Measurements from ENCODE around the gene KIF13A.

The KIF13A gene

GRCh38 chr6:17999425-17999824 is 12.0 kb upstream of the KIF13A start:
- TF ChIP-seq CTCF (IDR thresholded peaks at IDR 0.05; ENCODE audit: borderline replicate concordance, control extremely low read depth, extremely low read depth, insufficient read depth, missing control alignments) = no peak
- DNase-seq (ENCODE audit: low spot score) = no peak
- in situ Hi-C loops (cut with MboI; ENCODE audit: low sequenced_read_pairs, unreplicated experiment) = no loop called here

GRCh38 chr6:17998442-17998841 is 11.0 kb upstream of the KIF13A start:
- DNase-seq (ENCODE audit: low spot score) = no peak
- in situ Hi-C loops (cut with MboI; ENCODE audit: low sequenced_read_pairs, unreplicated experiment) = no loop called here
- TF ChIP-seq CTCF (IDR thresholded peaks at IDR 0.05; ENCODE audit: borderline replicate concordance, control extremely low read depth, extremely low read depth, insufficient read depth, missing control alignments) = no peak

GRCh38 chr6:17998003-17998402 is 10.6 kb upstream of the KIF13A start:
- in situ Hi-C loops (cut with MboI; ENCODE audit: low sequenced_read_pairs, unreplicated experiment) = no loop called here
- DNase-seq (ENCODE audit: low spot score) = no peak
- no peak for TF ChIP-seq CTCF (IDR thresholded peaks at IDR 0.05; ENCODE audit: borderline replicate concordance, control extremely low read depth, extremely low read depth, insufficient read depth, missing control alignments)

- no peak for TF ChIP-seq CTCF (IDR thresholded peaks at IDR 0.05; ENCODE audit: borderline replicate concordance, control extremely low read depth, extremely low read depth, insufficient read depth, missing control alignments)
- in situ Hi-C loops (cut with MboI; ENCODE audit: low sequenced_read_pairs, unreplicated experiment) = no loop called here
- DNase-seq (ENCODE audit: low spot score) = no peak
Measured at GRCh38 chr6:17995414-17995813, 8.0 kb upstream of the KIF13A start.

GRCh38 chr6:17994019-17994418 is 6.6 kb upstream of the KIF13A start:
- in situ Hi-C loops (cut with MboI; ENCODE audit: low sequenced_read_pairs, unreplicated experiment) = no loop called here
- DNase-seq (ENCODE audit: low spot score) = no peak
- no peak for TF ChIP-seq CTCF (IDR thresholded peaks at IDR 0.05; ENCODE audit: borderline replicate concordance, control extremely low read depth, extremely low read depth, insufficient read depth, missing control alignments)

- no peak for DNase-seq (ENCODE audit: low spot score)
- in situ Hi-C loops (cut with MboI; ENCODE audit: low sequenced_read_pairs, unreplicated experiment) = no loop called here
- TF ChIP-seq CTCF (IDR thresholded peaks at IDR 0.05; ENCODE audit: borderline replicate concordance, control extremely low read depth, extremely low read depth, insufficient read depth, missing control alignments) = no peak
Measured at GRCh38 chr6:17988422-17988944, 1.0 kb upstream of the KIF13A start.

Data from GM13976 (cell line).